Stimulated activated naive CD8-positive, alpha-beta T cell treated with anti-CD3 and anti-CD28 coated beads, Interleukin-15, Interleukin-2, amounts not matched to agents 100 ng/mL and 50 ng/mL, for 24 hours (primary cell): ENCODE results near the gene FCAR.
"Not testable (repeated sequence)": the region's sequence is repeated elsewhere in the genome, so short reads cannot be mapped to it uniquely, and the experiment has no call there.

ENCODE experiments used
- H3K27ac Mint-ChIP-seq: one replicate; pipeline ENCODE4 v1.8.0; 2021; ENCODE audit warnings: mild to moderate bottlenecking, mixed read lengths
- H3K27me3 Mint-ChIP-seq: one replicate; pipeline ENCODE4 v1.8.0; 2021; ENCODE audit warnings: mixed read lengths
- H3K36me3 Mint-ChIP-seq: one replicate; pipeline ENCODE4 v1.8.0; 2021; ENCODE audit warnings: low read depth, mixed read lengths
- H3K4me1 Mint-ChIP-seq: one replicate; pipeline ENCODE4 v1.8.0; 2021; ENCODE audit warnings: low read depth, mixed read lengths
- H3K4me3 Mint-ChIP-seq: one replicate; pipeline ENCODE4 v1.8.0; 2021; ENCODE audit warnings: mild to moderate bottlenecking, mixed read lengths
- H3K9me3 Mint-ChIP-seq: one replicate; pipeline ENCODE4 v1.8.0; 2021; ENCODE audit warnings: mixed read lengths

The FCAR gene

DNA sequence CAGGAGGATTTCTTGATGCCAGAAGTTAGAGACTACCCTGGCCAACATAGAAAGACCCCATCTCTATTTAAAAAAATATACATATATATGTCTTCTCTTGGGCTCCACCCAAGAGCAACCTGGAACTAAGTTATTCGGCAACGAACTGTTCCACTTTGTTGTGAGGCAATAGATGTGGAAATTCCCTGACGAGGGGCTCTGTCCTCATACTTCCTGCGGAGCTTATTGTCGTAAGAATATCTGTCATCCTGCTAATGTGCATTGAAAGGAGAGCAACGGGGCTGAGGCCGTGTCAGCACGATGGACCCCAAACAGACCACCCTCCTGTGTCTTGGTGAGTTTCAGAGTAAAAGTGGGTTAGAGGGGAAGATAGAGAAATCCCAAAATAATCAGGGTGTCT is at the start of gene FCAR:
FCAR (plus strand) TSS at position 246 of the 400 bp plus-strand sequence; CDS start at position 301, 55 bp downstream.
- peaks cover 27% of the 10 kb centered on the region for H3K27me3 Mint-ChIP-seq
- H3K4me3 Mint-ChIP-seq: no peak within 1 kb of the TSS
- H3K9me3 Mint-ChIP-seq: no peaks in the 10 kb centered on the region
- H3K27ac Mint-ChIP-seq: no peak within 1 kb of the TSS
- H3K4me1 Mint-ChIP-seq: no peaks in the 10 kb centered on the region
- H3K36me3 Mint-ChIP-seq: no peaks in the 10 kb centered on the region

DNA sequence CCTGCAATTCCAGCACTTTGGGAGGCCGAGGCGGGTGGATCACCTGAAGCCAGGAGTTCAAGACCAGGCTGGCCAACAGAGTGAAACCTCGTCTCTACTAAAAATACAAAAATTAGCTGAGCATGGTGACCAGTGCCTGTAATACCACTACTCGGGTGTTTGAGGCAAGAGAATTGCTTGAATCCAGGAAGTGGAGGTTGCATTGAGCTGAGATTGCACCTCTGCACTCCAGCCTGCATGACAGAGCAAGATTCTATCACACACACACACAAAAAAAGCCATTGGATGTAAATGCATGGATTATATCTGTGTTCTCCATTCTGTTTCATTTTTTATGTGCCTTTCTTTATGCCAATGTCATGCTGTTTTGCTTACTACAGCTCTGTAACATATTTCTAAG is 49.6 kb upstream of the FCAR start:
- H3K27me3 Mint-ChIP-seq: peaks cover 14% of the 10 kb centered on the region
- H3K9me3 Mint-ChIP-seq, H3K4me3 Mint-ChIP-seq, H3K36me3 Mint-ChIP-seq, H3K4me1 Mint-ChIP-seq, H3K27ac Mint-ChIP-seq: not testable (repeated sequence)

DNA sequence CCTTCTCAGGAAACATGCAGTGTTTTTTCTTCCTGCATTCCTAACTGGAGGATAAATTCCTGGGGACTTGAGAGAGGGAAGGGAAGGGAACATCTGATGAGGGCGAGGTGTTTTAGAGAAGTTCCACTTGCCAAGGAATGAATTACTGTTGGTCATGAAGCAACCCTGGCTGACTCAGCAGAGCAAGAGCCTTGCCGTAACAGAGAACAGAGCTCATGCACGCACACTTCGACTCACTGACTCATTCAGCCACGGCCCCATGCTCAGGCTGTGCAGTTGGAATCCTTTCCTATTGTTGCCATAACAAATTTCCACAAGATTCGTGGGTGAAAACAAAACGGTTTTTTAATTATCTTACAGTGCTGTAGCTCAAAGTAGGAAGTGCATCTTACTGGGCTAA is 48.7 kb upstream of the FCAR start:
- not testable (repeated sequence) for H3K4me3 Mint-ChIP-seq, H3K9me3 Mint-ChIP-seq, H3K4me1 Mint-ChIP-seq, H3K36me3 Mint-ChIP-seq, H3K27ac Mint-ChIP-seq
- peaks cover 11% of the 10 kb centered on the region for H3K27me3 Mint-ChIP-seq

DNA sequence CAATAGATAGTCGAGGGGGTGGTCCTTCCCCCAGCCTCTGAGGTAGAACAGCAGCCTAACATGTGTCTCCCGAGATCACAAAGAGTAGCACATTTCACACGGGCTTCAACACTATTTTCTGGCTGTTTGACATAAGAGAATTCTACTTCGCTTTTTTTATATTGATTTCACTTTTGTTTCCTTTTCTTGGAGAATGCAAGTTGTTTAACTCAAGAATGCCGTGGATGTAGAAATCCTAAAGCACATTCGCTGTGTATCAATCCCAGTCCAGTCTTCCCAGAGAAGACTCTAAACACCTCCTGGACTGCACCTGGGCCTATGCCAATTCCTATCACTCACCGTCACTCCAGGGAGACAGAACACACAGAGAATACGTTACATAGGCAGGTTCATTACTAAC is 46.0 kb upstream of the FCAR start:
- not testable (repeated sequence) for H3K4me1 Mint-ChIP-seq, H3K4me3 Mint-ChIP-seq, H3K27ac Mint-ChIP-seq, H3K36me3 Mint-ChIP-seq, H3K9me3 Mint-ChIP-seq
- peaks cover 11% of the 10 kb centered on the region for H3K27me3 Mint-ChIP-seq

DNA sequence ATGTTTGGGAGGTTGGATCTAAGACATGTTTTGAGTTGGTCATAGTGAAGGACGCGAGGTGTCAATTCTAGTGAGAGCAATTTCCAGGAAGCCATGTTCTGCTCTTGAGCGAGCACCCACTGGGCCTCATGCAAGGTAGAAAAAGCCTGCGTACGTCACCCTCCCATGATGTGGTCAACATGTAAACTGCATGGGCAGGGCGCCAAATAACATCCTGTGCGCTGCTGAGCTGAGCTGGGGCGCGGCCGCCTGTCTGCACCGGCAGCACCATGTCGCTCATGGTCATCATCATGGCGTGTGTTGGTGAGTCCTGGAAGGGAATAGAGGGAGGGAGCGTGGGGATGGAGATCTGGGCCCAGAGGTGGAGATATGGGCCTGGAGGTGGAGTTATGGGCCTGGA is 41.5 kb upstream of the FCAR start, which contains the start of gene KIR2DS4:
KIR2DS4 (plus strand) TSS at position 181 of the 400 bp plus-strand sequence.
- H3K4me3 Mint-ChIP-seq, H3K36me3 Mint-ChIP-seq, H3K4me1 Mint-ChIP-seq, H3K9me3 Mint-ChIP-seq, H3K27ac Mint-ChIP-seq, H3K27me3 Mint-ChIP-seq: not testable (repeated sequence)

DNA sequence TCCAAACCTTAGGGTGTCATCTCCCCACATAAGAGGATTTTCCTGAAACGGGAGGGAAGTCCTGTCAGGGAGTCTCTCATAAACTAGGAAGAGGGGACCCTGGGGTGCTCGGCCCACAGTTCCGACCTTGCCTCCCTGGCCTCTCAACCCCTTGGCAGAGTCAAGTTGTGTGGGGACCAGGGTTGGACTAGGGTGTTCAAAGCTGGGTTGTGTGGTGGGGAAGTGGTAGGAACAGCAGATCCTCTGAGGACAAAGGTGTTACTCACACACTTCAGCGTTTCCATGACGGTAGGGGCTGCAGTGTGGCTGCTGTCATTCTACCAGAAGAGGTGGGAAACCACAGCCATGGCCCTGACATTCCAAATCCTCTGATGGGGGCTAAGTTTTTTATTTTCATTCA is 38.9 kb upstream of the FCAR start:
- not testable (repeated sequence) for H3K27ac Mint-ChIP-seq, H3K9me3 Mint-ChIP-seq, H3K4me3 Mint-ChIP-seq, H3K36me3 Mint-ChIP-seq, H3K27me3 Mint-ChIP-seq, H3K4me1 Mint-ChIP-seq

DNA sequence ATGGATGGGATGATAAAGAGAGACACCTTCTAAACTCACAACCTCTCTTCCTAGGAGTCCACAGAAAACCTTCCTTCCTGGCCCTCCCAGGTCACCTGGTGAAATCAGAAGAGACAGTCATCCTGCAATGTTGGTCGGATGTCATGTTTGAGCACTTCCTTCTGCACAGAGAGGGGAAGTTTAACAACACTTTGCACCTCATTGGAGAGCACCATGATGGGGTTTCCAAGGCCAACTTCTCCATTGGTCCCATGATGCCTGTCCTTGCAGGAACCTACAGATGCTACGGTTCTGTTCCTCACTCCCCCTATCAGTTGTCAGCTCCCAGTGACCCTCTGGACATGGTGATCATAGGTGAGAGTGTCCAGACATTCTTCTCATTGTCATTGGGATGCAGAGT is 36.5 kb upstream of the FCAR start:
- H3K36me3 Mint-ChIP-seq, H3K4me3 Mint-ChIP-seq, H3K9me3 Mint-ChIP-seq, H3K27ac Mint-ChIP-seq, H3K4me1 Mint-ChIP-seq, H3K27me3 Mint-ChIP-seq: not testable (repeated sequence)

DNA sequence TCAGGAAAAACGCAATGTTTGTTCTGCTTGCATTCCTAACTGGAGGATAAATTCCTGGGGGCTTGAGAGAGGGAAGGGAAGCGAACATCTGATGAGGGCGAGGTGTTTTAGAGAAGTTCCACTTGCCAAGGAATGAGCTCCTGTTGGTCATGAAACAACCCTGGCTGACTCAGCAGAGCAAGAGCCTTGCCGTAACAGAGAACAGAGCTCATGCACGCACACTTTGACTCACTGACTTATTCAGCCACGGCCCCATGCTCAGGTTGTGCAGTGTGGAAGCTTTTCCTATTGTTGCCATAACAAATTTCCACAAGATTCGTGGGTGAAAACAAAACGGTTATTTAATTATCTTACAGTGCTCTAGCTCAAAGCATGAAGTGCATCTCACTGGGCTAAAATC is 30.9 kb upstream of the FCAR start:
- not testable (repeated sequence) for H3K36me3 Mint-ChIP-seq, H3K27ac Mint-ChIP-seq, H3K4me1 Mint-ChIP-seq, H3K27me3 Mint-ChIP-seq, H3K9me3 Mint-ChIP-seq, H3K4me3 Mint-ChIP-seq

DNA sequence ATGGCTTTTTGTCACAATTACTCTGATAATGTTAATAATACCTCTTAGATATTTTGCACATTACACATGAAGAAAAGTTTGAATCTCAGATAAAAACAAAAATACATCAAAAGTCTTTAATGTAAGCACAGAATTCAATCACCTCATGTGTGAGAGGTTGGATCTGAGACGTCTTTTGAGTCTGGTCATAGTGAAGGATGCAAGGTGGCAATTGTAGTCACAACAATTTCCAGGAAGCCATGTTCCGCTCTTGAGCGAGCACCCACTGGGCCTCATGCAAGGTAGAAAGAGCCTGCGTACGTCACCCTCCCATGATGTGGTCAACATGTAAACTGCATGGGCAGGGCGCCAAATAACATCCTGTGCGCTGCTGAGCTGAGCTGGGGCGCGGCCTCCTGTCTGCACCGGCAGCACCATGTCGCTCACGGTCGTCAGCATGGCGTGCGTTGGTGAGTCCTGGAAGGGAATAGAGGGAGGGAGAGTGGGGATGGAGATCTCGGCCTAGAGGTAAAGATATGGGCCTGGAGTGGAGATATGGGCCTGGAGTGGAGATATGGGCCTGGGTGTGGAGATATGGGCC is 23.9 kb upstream of the FCAR start, which contains the start of gene KIR3DL2:
KIR3DL2 (plus strand) TSS at position 383 of the 580 bp plus-strand sequence; CDS start at position 416, 33 bp downstream.
- not testable (repeated sequence) for H3K4me3 Mint-ChIP-seq, H3K9me3 Mint-ChIP-seq, H3K27ac Mint-ChIP-seq, H3K27me3 Mint-ChIP-seq, H3K4me1 Mint-ChIP-seq, H3K36me3 Mint-ChIP-seq

DNA sequence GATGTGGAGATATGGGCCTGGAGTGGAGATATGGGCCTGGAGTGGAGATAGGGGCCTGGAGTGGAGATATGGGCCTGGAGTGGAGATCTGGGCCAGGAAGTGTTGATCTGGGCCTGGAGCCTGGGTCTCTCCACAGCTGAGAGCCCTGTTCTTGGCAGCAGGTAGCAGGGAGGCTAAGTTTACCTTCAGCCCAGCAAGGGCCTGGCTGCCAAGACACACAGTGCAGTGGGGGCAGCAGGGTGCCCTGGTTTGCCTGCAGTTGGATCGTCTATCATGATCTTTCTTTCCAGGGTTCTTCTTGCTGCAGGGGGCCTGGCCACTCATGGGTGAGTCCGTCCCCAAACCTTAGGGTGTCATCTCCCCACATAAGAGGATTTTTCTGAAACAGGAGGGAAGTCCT is 23.1 kb upstream of the FCAR start:
- peaks cover 10% of the 10 kb centered on the region for H3K27me3 Mint-ChIP-seq
- H3K4me1 Mint-ChIP-seq: no peaks in the 10 kb centered on the region
- no peak overlapping the region for H3K4me3 Mint-ChIP-seq
- H3K36me3 Mint-ChIP-seq: no peaks in the 10 kb centered on the region
- no peak overlapping the region for H3K27ac Mint-ChIP-seq
- H3K9me3 Mint-ChIP-seq: no peaks in the 10 kb centered on the region

DNA sequence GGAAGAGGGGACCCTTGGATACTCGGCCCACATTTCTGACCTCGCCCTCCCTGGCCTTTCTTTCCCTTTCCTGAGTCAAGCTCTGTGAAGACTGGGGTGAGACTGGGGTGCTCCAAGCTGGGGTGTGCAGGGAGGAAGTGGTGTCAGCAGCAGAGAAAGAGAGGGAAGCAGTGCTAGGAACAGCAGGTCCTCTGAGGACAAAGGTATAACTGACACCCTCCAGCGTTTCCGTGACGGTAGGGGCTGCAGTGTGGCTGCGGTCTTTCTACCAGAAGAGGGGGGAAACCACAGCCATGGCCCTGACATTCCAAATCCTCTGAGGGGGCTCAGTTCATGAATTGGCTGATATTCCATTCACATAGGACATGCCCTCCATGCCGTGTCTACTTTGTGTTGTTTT is 22.7 kb upstream of the FCAR start:
- H3K4me1 Mint-ChIP-seq: no peaks in the 10 kb centered on the region
- H3K27me3 Mint-ChIP-seq: peaks cover 10% of the 10 kb centered on the region
- H3K4me3 Mint-ChIP-seq: no peak overlapping the region
- H3K9me3 Mint-ChIP-seq: no peaks in the 10 kb centered on the region
- H3K36me3 Mint-ChIP-seq: no peaks in the 10 kb centered on the region
- H3K27ac Mint-ChIP-seq: no peak overlapping the region

DNA sequence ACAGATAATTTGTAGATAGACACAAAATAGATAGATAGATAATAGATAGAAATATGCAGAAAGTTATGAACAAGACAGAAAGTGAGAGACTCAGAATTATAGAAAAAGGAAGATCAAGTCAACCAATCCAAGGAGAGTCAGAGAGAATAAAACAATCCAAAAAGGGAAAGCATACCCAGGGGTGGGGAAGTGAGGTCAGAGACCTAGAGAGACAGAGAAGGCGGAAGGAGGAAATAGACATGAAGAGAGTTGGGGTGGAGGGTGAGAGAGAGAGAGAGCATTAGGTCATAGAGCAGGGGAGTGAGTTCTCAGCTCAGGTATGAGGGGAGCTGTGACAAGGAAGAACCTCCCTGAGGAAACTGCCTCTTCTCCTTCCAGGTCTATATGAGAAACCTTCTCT is 18.8 kb upstream of the FCAR start:
- H3K4me1 Mint-ChIP-seq, H3K9me3 Mint-ChIP-seq, H3K27me3 Mint-ChIP-seq, H3K4me3 Mint-ChIP-seq, H3K27ac Mint-ChIP-seq, H3K36me3 Mint-ChIP-seq: not testable (repeated sequence)

DNA sequence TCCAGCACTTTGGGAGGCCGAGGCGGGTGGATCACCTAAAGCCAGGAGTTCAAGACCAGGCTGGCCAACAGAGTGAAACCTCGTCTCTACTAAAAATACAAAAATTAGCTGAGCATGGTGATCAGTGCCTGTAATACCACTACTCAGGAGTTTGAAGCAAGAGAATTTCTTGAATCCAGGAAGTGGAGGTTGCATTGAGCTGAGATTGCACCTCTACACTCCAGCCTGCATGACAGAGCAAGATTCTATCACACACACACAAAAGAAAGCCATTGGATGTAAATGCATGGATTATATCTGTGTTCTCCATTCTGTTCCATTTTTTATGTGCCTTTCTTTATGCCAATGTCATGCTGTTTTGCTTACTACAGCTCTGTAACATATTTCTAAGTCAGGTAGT is 15.6 kb upstream of the FCAR start:
- H3K27me3 Mint-ChIP-seq: peaks cover 14% of the 10 kb centered on the region
- not testable (repeated sequence) for H3K27ac Mint-ChIP-seq, H3K4me3 Mint-ChIP-seq, H3K9me3 Mint-ChIP-seq, H3K36me3 Mint-ChIP-seq, H3K4me1 Mint-ChIP-seq

DNA sequence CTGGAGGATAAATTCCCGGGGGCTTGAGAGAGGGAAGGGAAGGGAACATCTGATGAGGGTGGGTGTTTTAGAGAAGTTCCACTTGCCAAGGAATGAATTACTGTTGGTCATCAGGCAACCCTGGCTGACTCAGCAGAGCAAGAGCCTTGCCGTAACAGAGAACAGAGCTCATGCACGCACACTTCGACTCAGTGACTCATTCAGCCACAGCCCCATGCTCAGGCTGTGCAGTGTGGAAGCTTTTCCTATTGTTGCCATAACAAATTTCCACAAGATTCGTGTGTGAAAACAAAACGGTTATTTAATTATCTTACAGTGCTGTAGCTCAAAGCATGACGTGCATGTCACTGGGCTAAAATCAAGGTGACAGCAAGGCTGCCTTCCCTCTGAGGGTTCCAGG is 14.6 kb upstream of the FCAR start:
- H3K36me3 Mint-ChIP-seq, H3K4me3 Mint-ChIP-seq, H3K9me3 Mint-ChIP-seq, H3K27ac Mint-ChIP-seq, H3K4me1 Mint-ChIP-seq: not testable (repeated sequence)
- peaks cover 14% of the 10 kb centered on the region for H3K27me3 Mint-ChIP-seq

DNA sequence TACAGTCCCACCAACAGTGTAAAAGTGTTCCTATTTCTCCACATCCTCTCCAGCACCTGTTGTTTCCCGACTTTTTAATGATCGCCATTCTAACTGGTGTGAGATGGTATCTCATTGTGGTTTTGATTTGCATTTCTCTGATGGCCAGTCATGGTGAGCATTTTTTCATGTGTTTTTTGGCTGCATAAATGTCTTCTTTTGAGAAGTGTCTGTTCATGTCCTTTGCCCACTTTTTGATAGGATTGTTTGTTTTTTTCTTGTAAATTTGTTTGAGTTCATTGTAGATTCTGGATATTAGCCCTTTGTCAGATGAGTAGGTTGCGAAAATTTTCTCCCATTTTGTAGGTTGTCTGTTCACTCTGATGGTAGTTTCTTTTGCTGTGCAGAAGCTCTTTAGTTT is 10.6 kb upstream of the FCAR start:
- H3K4me3 Mint-ChIP-seq, H3K9me3 Mint-ChIP-seq, H3K4me1 Mint-ChIP-seq, H3K36me3 Mint-ChIP-seq, H3K27ac Mint-ChIP-seq: not testable (repeated sequence)
- peaks cover 25% of the 10 kb centered on the region for H3K27me3 Mint-ChIP-seq

DNA sequence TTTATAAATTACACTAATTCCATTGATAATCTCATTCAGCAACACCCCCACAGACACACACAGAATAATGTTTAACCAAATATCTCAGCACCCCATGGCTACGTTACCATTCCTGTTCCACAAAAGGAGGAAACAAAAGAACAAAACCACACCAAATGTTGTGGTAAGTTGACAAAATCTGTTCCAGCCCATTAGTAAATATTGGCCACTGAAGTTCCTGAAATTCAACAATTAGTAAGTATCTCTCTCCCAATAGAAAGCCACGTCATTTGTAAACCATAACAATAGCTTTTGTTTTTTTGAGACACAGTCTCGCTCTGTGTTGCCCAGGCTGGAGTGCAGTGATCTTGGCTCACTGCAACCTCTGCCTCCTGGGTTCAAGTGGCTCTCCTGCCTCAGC is 2.3 kb upstream of the FCAR start:
- Mint-ChIP-seq H3K4me3 (no peak overlapping the region), H3K27me3 (peaks cover 23% of the 10 kb centered on the region), H3K4me1 (no peaks in the 10 kb centered on the region), H3K9me3 (no peaks in the 10 kb centered on the region), H3K36me3 (no peaks in the 10 kb centered on the region), H3K27ac (no peak overlapping the region)

DNA sequence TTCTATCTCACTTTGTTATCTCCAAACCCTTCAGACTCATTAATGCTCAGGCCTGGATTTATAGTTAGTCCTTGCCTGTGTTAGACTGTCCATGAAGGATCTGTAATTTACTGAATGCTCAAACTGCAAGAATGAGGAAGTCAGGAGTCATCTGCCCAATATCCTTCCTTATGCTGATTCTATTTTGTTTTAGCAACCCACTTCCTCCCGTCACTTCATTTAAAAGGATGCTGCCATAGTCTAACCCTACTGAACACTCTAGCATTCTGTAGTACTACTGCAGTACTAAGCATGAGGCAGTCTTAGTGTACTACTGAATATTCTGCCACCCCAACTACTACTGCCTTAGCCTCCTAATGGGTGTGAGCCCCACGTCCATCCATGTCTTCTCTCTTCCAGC is 1.5 kb downstream of the FCAR start:
- H3K36me3 Mint-ChIP-seq: no peaks in the 10 kb centered on the region
- no peak overlapping the region for H3K4me3 Mint-ChIP-seq
- H3K4me1 Mint-ChIP-seq: no peaks in the 10 kb centered on the region
- no peaks in the 10 kb centered on the region for H3K9me3 Mint-ChIP-seq
- no peak overlapping the region for H3K27ac Mint-ChIP-seq
- H3K27me3 Mint-ChIP-seq: peaks cover 34% of the 10 kb centered on the region
